Mononuclear cell (primary cell): ENCODE data around the gene MAP3K5. TPM values are rescaled to one million over a fixed set of nuclear protein-coding genes. Genes with fewer than 3 reads are reported as not detected.

Experiments
- H3K27me3 ChIP-seq: 2 replicates; pipeline ENCODE4 v1.6.0; 2011; ENCODE audit warnings: low read length, control low read depth; ENCODE audit not compliant: insufficient read depth
- H3K4me1 ChIP-seq: 2 replicates; pipeline ENCODE4 v1.5.1; 2011; ENCODE audit warnings: mild to moderate bottlenecking, low read length, control low read depth; ENCODE audit not compliant: insufficient read depth
- H3K4me3 ChIP-seq: 2 replicates; pipeline ENCODE4 v1.5.1; 2011; ENCODE audit warnings: mild to moderate bottlenecking, low read length, moderate library complexity
- H3K9me3 ChIP-seq: 2 replicates; pipeline ENCODE4 v1.5.1; 2011; ENCODE audit warnings: low read depth, mild to moderate bottlenecking, control low read depth, low read length
- total RNA-seq: library from RNA; depleted of rRNA; stranded (reverse); fragments of >200 nt; gene quantifications from one replicate; pipeline ENCODE4 v1.2.3, GENCODE V29; 2012

The MAP3K5 gene
- total RNA-seq, 1 donor = 27.8 TPM

DNA sequence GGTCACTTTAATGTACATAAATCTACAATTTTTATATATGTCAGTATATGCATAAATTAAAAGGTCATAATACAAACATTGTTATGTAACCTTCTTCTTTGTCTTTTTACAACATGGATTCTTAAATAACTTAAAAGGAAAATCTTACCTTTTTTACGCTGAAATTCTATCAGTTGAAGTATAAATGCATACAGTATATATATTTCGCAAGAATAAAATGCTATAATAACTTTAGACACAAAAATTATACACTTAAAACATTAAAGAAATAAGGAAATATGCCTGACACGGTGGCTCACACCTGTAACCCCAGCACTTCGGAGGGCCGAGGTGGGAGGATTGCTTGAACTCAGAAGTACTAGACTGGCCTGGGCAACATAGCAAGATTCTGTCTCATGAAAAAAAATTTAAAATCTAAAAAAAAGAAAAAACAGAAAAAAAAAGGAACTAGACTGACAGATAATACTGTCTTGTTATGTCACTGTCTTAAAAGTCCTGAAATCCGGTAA lies 132.2 kb downstream of the MAP3K5 start:
- H3K4me3 ChIP-seq = no peak overlapping the region
- no peaks in the 10 kb centered on the region for H3K9me3 ChIP-seq
- H3K4me1 ChIP-seq = no peaks in the 10 kb centered on the region
- no peaks in the 10 kb centered on the region for H3K27me3 ChIP-seq

DNA sequence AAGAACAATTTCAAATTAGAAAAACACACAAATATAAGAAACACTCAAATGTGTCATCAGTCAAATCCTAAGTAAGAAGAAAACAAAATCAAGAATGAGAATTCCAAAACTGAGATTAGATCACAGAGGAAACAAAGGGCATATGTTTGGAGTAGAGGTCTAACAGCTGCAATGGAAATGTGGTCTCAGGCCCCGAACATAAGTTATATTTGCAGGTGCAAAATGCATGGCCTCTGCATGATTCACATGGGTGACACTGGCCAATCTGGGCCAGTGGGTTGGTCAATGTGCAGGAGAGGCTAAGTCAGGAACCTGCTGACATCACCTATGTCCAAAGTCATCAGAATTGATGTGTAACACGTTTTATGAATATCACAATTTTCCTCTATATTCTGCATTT lies 133.6 kb downstream of the MAP3K5 start:
- Histone ChIP-seq H3K4me1 (no peaks in the 10 kb centered on the region), H3K4me3 (no peak overlapping the region), H3K27me3 (no peaks in the 10 kb centered on the region), H3K9me3 (no peaks in the 10 kb centered on the region)

GRCh38 chr6:136657666-136658065 lies 134.6 kb downstream of the MAP3K5 start:
- Histone ChIP-seq H3K4me1 (no peaks in the 10 kb centered on the region), H3K27me3 (no peaks in the 10 kb centered on the region), H3K9me3 (no peaks in the 10 kb centered on the region), H3K4me3 (no peak overlapping the region)

GRCh38 chr6:136656121-136656520 lies 136.2 kb downstream of the MAP3K5 start:
- Histone ChIP-seq H3K27me3 (no peaks in the 10 kb centered on the region), H3K9me3 (no peaks in the 10 kb centered on the region), H3K4me3 (no peak overlapping the region), H3K4me1 (no peaks in the 10 kb centered on the region)

DNA sequence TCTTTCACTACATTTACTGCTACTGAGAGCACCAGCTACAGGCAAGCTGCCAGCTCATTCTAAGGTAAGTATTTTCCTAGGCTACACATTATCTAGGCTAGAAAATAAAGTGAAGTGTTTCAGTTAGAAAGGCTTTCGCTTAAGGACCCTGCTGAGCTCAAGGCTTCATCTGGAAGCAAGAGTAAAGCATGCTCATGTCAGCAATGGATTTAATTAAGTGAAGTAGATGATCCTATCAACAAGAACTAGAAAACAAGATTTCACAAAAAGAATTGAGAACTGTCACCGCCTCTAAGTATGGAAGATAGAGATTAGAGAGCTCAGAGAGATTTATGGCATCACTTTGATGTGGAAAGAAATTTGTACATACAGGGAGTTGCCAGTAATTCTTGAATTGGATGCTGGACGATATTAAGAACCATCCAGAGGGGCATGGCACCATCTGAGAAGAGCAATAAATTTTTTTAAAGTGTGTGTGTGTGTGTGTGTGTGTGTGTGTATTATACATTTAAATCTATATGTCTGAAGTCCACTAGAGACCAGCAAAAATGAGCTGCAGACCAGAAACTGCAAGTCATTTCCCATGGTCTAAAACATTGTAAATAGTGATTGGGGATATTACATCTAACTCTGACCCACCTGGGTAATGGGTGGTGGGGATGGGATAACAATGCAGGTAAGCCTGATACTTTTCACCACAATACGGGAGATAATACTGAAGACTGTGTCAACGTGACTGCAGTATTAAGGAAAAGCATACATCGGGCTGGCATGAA lies 136.8 kb downstream of the MAP3K5 start:
- Histone ChIP-seq H3K4me3 (no peak overlapping the region), H3K4me1 (no peaks in the 10 kb centered on the region), H3K27me3 (no peaks in the 10 kb centered on the region), H3K9me3 (no peaks in the 10 kb centered on the region)

GRCh38 chr6:136654086-136654485 lies 138.2 kb downstream of the MAP3K5 start:
- no peaks in the 10 kb centered on the region for H3K4me1 ChIP-seq
- no peaks in the 10 kb centered on the region for H3K9me3 ChIP-seq
- H3K4me3 ChIP-seq = no peak overlapping the region
- H3K27me3 ChIP-seq = no peaks in the 10 kb centered on the region

- Histone ChIP-seq H3K9me3 (no peaks in the 10 kb centered on the region), H3K27me3 (no peaks in the 10 kb centered on the region), H3K4me1 (peaks cover 3% of the 10 kb centered on the region), H3K4me3 (no peak overlapping the region)
These were observed 139.6 kb downstream of the MAP3K5 start for GRCh38 chr6:136652656-136653055.

DNA sequence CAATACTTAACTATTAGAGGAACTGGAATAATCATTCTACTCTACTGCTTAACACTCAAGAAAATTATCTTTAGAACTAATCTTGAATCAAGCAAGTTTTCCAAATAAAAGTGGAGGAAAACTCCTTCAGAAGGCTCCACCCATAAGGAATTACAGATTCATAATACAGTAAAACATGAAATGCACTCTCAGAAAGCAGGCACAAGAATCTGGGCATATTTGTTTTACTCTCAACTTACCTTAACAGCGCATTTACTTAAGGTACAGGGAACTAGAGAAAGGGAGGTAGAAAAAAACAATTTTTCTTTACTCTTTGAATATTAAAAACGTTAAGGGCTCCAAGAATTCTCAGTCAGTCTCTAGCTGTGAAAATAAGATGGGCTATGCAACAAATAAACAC lies 140.3 kb downstream of the MAP3K5 start:
- Histone ChIP-seq H3K4me1 (peaks cover 6% of the 10 kb centered on the region), H3K27me3 (no peaks in the 10 kb centered on the region), H3K9me3 (no peaks in the 10 kb centered on the region), H3K4me3 (no peak overlapping the region)

- Histone ChIP-seq H3K4me3 (no peak overlapping the region), H3K4me1 (peaks cover 6% of the 10 kb centered on the region), H3K9me3 (no peaks in the 10 kb centered on the region), H3K27me3 (no peaks in the 10 kb centered on the region)
These were observed 144.9 kb downstream of the MAP3K5 start for GRCh38 chr6:136647363-136647852.

DNA sequence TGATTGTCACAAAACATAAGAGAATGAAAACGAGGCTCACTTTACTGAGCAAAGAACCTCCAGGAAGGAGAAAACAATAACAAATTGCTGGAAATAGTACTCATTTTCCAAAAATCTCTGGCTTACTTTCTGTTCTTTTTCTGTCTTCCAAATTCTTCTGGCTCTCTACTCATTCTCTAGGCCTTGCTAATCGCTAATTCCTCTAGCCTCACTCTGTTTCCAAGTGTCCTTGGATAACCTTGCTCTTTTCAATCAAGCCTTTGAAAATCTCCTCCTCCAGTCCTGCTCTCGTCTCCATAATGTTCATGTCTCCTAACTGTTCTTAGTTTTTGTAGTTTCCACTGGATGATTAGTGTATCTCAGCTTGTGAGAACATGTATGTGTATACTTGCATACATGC lies 145.9 kb downstream of the MAP3K5 start:
- H3K9me3 ChIP-seq = no peaks in the 10 kb centered on the region

GRCh38 chr6:136644597-136644952 lies 147.7 kb downstream of the MAP3K5 start:
- no peaks in the 10 kb centered on the region for H3K9me3 ChIP-seq
- H3K4me3 ChIP-seq = no peak overlapping the region
- no peaks in the 10 kb centered on the region for H3K27me3 ChIP-seq
- peaks cover 6% of the 10 kb centered on the region for H3K4me1 ChIP-seq

More for the DNA sequence above, 145.9 kb downstream of the MAP3K5 start:
- peaks cover 6% of the 10 kb centered on the region for H3K4me1 ChIP-seq
- H3K4me3 ChIP-seq = no peak overlapping the region
- H3K27me3 ChIP-seq = no peaks in the 10 kb centered on the region

DNA sequence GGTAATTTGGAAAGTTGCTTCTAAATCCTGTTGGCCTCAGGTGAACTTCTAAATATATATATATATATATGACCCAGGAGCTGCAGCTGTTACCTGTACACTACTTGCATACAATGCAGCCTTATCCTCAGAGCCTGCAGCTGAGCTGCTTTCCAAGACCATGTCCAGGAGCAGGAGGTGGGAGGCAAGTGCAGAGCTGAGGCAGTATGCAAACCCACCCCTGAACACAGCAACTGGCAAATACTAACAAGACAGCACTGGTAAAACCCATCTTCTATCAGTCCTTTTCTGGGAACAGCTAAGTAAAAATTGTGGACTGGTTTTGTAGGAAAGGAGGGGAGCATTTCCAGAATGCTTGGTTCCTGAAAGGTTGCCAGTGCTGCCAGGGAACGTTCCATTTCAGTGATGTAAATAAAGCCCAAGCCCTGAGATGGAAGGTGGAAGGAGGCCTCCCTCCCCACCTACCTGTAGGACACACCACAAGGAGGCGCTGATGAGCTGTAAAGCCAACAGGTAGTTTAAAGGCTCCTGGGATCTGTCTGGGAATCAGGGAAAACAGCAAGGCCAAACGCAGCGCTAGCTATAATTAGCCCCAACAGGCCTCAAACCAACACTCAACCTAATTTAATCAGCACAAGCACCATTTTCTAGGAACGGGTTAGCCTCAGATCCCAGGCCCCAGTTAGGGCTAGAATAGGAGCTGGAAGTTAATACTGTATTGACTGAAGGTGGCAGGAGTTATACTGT lies 148.3 kb downstream of the MAP3K5 start:
- Histone ChIP-seq H3K9me3 (no peaks in the 10 kb centered on the region), H3K4me1 (peaks cover 6% of the 10 kb centered on the region), H3K27me3 (no peaks in the 10 kb centered on the region), H3K4me3 (no peak overlapping the region)

- Histone ChIP-seq H3K9me3 (no peaks in the 10 kb centered on the region), H3K27me3 (no peaks in the 10 kb centered on the region), H3K4me1 (no peaks in the 10 kb centered on the region), H3K4me3 (no peak overlapping the region)
These were observed 150.3 kb downstream of the MAP3K5 start for GRCh38 chr6:136641873-136642465.

GRCh38 chr6:136641166-136641565 lies 151.1 kb downstream of the MAP3K5 start:
- Histone ChIP-seq H3K27me3 (no peaks in the 10 kb centered on the region), H3K4me3 (no peak overlapping the region), H3K9me3 (no peaks in the 10 kb centered on the region), H3K4me1 (no peaks in the 10 kb centered on the region)
